Stomach (tissue), 9 donors: ENCODE results near the gene NHS. TPM values are rescaled to one million over a fixed set of nuclear protein-coding genes. Genes with fewer than 3 reads are reported as not detected.
A peak's percentile ranks its signal among the peaks of the same experiment; 100 is the strongest.

Experiments used
- DNase-seq, 2 donors: peaks; one replicate each; pipeline versions ENCODE4 v3.0.0 to v3.0.0-alpha.2; 2013 to 2019
- H3K27ac ChIP-seq, 5 donors: fragments of 200-600 bp in 4 of 5; sonication (generic) in 4 of 5; one replicate each; pipeline ENCODE4 v1.5.1; 2013 to 2019; ENCODE audit warnings: mild to moderate bottlenecking in 1 of 5, moderate library complexity in 1 of 5
- H3K27me3 ChIP-seq, 3 donors: fragments of 200-600 bp; sonication (generic); one replicate each; pipeline ENCODE4 v1.5.1; 2017 to 2019; ENCODE audit warnings: mixed run types in 1 of 3
- H3K36me3 ChIP-seq, 4 donors: fragments of 200-600 bp; sonication (generic); 1 replicate in 3 of 4; 2 replicates in 1 of 4; pipeline ENCODE4 v1.5.1; 2016 to 2019
- H3K4me1 ChIP-seq, 4 donors: fragments of 200-600 bp; sonication (generic); one replicate each; pipeline ENCODE4 v1.5.1; 2016 to 2019
- H3K4me3 ChIP-seq, 4 donors: fragments of 200-600 bp; sonication (generic) in 3 of 4; one replicate each; pipeline ENCODE4 v1.5.1; 2016 to 2019; ENCODE audit warnings: mild to moderate bottlenecking in 1 of 4
- H3K9me3 ChIP-seq, 4 donors: fragments of 200-600 bp; sonication (generic); one replicate each; pipeline ENCODE4 v1.5.1; 2016 to 2019
- CTCF ChIP-seq, 7 experiments: fragments of 450-650 bp in 4 of 7; fragments of 200-600 bp in 3 of 7; sonication (generic) in 3 of 7; IDR thresholded peaks; one replicate each; pipeline ENCODE4 v1.5.1; 2016 to 2019; ENCODE audit warnings: antibody characterized with exemption in 7 of 7, control low read depth in 2 of 7, mild to moderate bottlenecking in 1 of 7
- EP300 ChIP-seq: sonication (generic); formaldehyde crosslinking; IDR thresholded peaks from one replicate; pipeline ENCODE4 v1.6.1; 2017; ENCODE audit warnings: antibody characterized with exemption
- POLR2A ChIP-seq, 4 donors: fragments of 450-650 bp; IDR thresholded peaks; one replicate each; pipeline ENCODE4 v1.6.1; 2016; ENCODE audit warnings: antibody characterized with exemption in 4 of 4, control low read depth in 2 of 4, mild to moderate bottlenecking in 1 of 4, moderate library complexity in 1 of 4
- POLR2AphosphoS5 ChIP-seq, 3 donors: sonication (generic); formaldehyde crosslinking; IDR thresholded peaks; one replicate each; pipeline ENCODE4 v1.6.1; 2016; ENCODE audit warnings: antibody characterized with exemption in 3 of 3
- WGBS, 5 donors: extraction: QIAGEN DNeasy Blood & Tissue Kit in 3 of 5; methylation state at CpG; one replicate each; pipeline versions ENCODE4 v1.1.5 to v1.1.7; 2013 to 2018; 5-methylcytosine and 5-hydroxymethylcytosine counted together
- intact Hi-C: fragments of 100-400 bp; cut with DNase I; formaldehyde crosslinking; loops from one replicate; pipeline ENCODE4 v1.15.1; 2023; ENCODE audit warnings: low total_unique reads
- polyA plus RNA-seq, 3 donors: library from polyadenylated mRNA; stranded (reverse); fragments of 200-250 nt; gene quantifications; one replicate each; pipeline ENCODE4 v1.2.3, GENCODE V29; 2013
- total RNA-seq, 5 donors: library from RNA; depleted of rRNA; stranded (reverse); fragments of >200 nt; gene quantifications; one replicate each; pipeline versions ENCODE4 v1.1.0 to v1.2.3, GENCODE V29; 2014 to 2016
- donor health status: healthy with polysubstance abuse.
- donor health status: Bipolar disorder and iron deficiency.
- donor health status: healthy.

NHS gene
- total and polyA plus RNA-seq, 8 donors, result 1.00 to 7.5 (median 4.3) TPM

- TF ChIP-seq EP300, result no peak
- no peak for TF ChIP-seq POLR2AphosphoS5 (IDR thresholded peaks at IDR 0.05)
- TF ChIP-seq POLR2A (IDR thresholded peaks at IDR 0.05), result no peak
- no peak for TF ChIP-seq CTCF (IDR thresholded peaks at IDR 0.05)
- Histone ChIP-seq H3K4me3 (peak overlapping the region; percentile 20 to 38 (median 32)), H3K27me3 (peaks cover 0 to 21% (median 16%) of the 10 kb centered on the region in 3 donors), H3K27ac (no peak overlapping the region), H3K36me3 (no peaks in the 10 kb centered on the region), H3K9me3 (no peaks in the 10 kb centered on the region), H3K4me1 (peaks cover 0 to 19% (median 9%) of the 10 kb centered on the region in 4 donors)
- intact Hi-C loops, result no loop called here
- peak in 1 of 2 donors; percentile 16 for DNase-seq
- WGBS, 5 donors, result 43 to 70% (median 47%) methylated on average over 10 to 36 of the region's 36 CpGs
Measured at GRCh38 chrX:17656035-17656418, 281.0 kb downstream of the NHS start.

GRCh38 chrX:17656556-17656955 lies 281.6 kb downstream of the NHS start:
- 61 to 79% (median 65%) methylated on average over 11 to 16 of the region's 16 CpGs for WGBS, 5 donors
- Histone ChIP-seq H3K4me1 (peaks cover 0 to 19% (median 9%) of the 10 kb centered on the region in 4 donors), H3K36me3 (no peaks in the 10 kb centered on the region), H3K9me3 (no peaks in the 10 kb centered on the region), H3K4me3 (no peak overlapping the region), H3K27ac (no peak overlapping the region), H3K27me3 (peaks cover 0 to 21% (median 16%) of the 10 kb centered on the region in 3 donors)
- no peak for DNase-seq
- intact Hi-C loops, result no loop called here
- TF ChIP-seq POLR2AphosphoS5 (IDR thresholded peaks at IDR 0.05) (no peak), CTCF (IDR thresholded peaks at IDR 0.05) (no peak), POLR2A (IDR thresholded peaks at IDR 0.05) (no peak), EP300 (no peak)

DNA sequence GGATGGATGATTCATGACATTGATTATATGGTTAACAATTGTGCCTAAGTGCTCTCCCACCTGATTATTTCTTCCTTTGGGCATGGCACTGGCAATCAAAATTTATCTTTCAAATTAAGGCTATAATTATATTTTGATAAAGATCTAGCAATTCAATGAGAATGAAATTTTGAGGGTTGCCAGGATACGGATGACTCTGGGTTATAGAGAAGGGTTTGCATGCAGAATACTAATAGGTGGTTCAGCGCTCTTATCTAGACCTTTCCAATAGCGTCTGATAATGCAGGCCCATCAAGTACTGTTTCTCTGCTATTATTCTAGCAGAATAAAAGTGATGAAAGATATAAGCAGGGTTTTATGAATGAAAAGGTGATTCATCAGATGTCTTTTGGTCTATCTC lies 287.4 kb downstream of the NHS start:
- WGBS, 5 donors, result 80 to 95% (median 88%) methylated on average over 3 of the region's 3 CpGs
- Histone ChIP-seq H3K27me3 (no peaks in the 10 kb centered on the region), H3K4me1 (no peaks in the 10 kb centered on the region), H3K4me3 (no peak overlapping the region), H3K27ac (no peak overlapping the region), H3K36me3 (no peaks in the 10 kb centered on the region), H3K9me3 (no peaks in the 10 kb centered on the region)
- no peak for DNase-seq
- no peak for TF ChIP-seq CTCF (IDR thresholded peaks at IDR 0.05)
- no peak for TF ChIP-seq EP300
- no peak for TF ChIP-seq POLR2AphosphoS5 (IDR thresholded peaks at IDR 0.05)
- no peak for TF ChIP-seq POLR2A (IDR thresholded peaks at IDR 0.05)
- intact Hi-C loops, result no loop called here

DNA sequence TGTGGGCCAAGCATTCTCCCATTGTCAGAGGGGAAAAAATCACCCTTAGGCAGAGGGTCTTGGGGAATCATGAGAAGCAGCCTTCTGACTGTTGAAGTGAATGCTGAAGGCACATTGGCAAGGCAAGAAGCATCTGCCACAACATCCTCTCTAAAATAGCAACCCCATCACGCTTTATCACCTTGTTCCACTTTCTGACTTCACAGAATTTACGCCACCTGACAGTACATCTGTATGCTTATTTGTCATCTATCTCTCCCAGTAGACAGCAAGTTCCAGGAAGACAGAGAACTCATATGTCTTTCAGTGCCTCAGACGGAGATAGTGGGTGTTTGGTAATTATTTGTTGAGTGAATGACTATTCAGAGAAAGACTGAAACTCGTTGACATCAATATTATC lies 293.9 kb downstream of the NHS start:
- intact Hi-C loops, result no loop called here
- TF ChIP-seq POLR2A (IDR thresholded peaks at IDR 0.05) (no peak), POLR2AphosphoS5 (IDR thresholded peaks at IDR 0.05) (no peak), CTCF (IDR thresholded peaks at IDR 0.05) (no peak), EP300 (no peak)
- Histone ChIP-seq H3K9me3 (no peaks in the 10 kb centered on the region), H3K27me3 (no peaks in the 10 kb centered on the region), H3K4me1 (no peaks in the 10 kb centered on the region), H3K36me3 (no peaks in the 10 kb centered on the region), H3K27ac (no peak overlapping the region), H3K4me3 (no peak overlapping the region)
- no peak for DNase-seq
- WGBS, 5 donors, result 53 to 86% (median 82%) methylated on average over 4 of the region's 4 CpGs
